Measurements from ENCODE around the gene ABTB2. TPM values are rescaled to one million over a fixed set of nuclear protein-coding genes. Genes with fewer than 3 reads are reported as not detected.

Gene ABTB2
- total and polyA plus RNA-seq, 7 donors = 1.3 to 12.9 (median 2.5) TPM

- WGBS, 2 donors = 75 to 78% methylated on average over 6 of the region's 6 CpGs
- no peak overlapping the region for H3K4me3 ChIP-seq
- no peaks in the 10 kb centered on the region for H3K36me3 ChIP-seq
- no peaks in the 10 kb centered on the region for H3K9me3 ChIP-seq
- TF ChIP-seq POLR2A (IDR thresholded peaks at IDR 0.05) = no peak
- TF ChIP-seq EP300 (IDR thresholded peaks at IDR 0.05) = no peak
- no peak for TF ChIP-seq CTCF (IDR thresholded peaks at IDR 0.05)
- TF ChIP-seq POLR2AphosphoS5 (IDR thresholded peaks at IDR 0.05) = no peak
- H3K27me3 ChIP-seq = no peaks in the 10 kb centered on the region
- intact Hi-C loops (cut with DNase I) = no loop called here
- no peak overlapping the region for H3K27ac ChIP-seq
- peaks cover 0 to 26% (median 13%) of the 10 kb centered on the region in 4 donors for H3K4me1 ChIP-seq
- DNase-seq = no peak
Observed at GRCh38 chr11:34180040-34180813, 177.6 kb downstream of the ABTB2 start.

- DNase-seq = no peak
- TF ChIP-seq EP300 (IDR thresholded peaks at IDR 0.05) = no peak
- no peak for TF ChIP-seq POLR2A (IDR thresholded peaks at IDR 0.05)
- 89 to 91% methylated on average over 9 of the region's 9 CpGs for WGBS, 2 donors
Observed at GRCh38 chr11:34179026-34179675, 178.7 kb downstream of the ABTB2 start.

GRCh38 chr11:34178209-34178821 lies 179.5 kb downstream of the ABTB2 start:
- intact Hi-C loops (cut with DNase I) = loop anchor here (5.0 to 10.0 kb wide), 3 partner anchors 44 to 256 kb away; partner anchors contain the start of gene CAT
- H3K36me3 ChIP-seq = no peaks in the 10 kb centered on the region
- DNase-seq = no peak
- TF ChIP-seq POLR2A (IDR thresholded peaks at IDR 0.05) = no peak
- no peak for TF ChIP-seq EP300 (IDR thresholded peaks at IDR 0.05)
- TF ChIP-seq POLR2AphosphoS5 (IDR thresholded peaks at IDR 0.05) = no peak
- TF ChIP-seq CTCF (IDR thresholded peaks at IDR 0.05) = no peak
- H3K27me3 ChIP-seq = no peaks in the 10 kb centered on the region
- 95 to 96% methylated on average over 10 of the region's 10 CpGs for WGBS, 2 donors
- H3K4me1 ChIP-seq = peaks cover 0 to 26% (median 13%) of the 10 kb centered on the region in 4 donors
- H3K9me3 ChIP-seq = no peaks in the 10 kb centered on the region
- H3K27ac ChIP-seq = no peak overlapping the region
- no peak overlapping the region for H3K4me3 ChIP-seq

More at GRCh38 chr11:34179026-34179675, 178.7 kb downstream of the ABTB2 start:
- Histone ChIP-seq H3K36me3 (no peaks in the 10 kb centered on the region), H3K4me3 (no peak overlapping the region), H3K4me1 (peaks cover 0 to 29% (median 17%) of the 10 kb centered on the region in 4 donors), H3K27me3 (no peaks in the 10 kb centered on the region), H3K27ac (no peak overlapping the region), H3K9me3 (no peaks in the 10 kb centered on the region)
- intact Hi-C loops (cut with DNase I) = loop anchor here (5.0 to 10.0 kb wide), 3 partner anchors 43 to 256 kb away; partner anchors contain the start of gene CAT

GRCh38 chr11:34176751-34177209 lies 181.0 kb downstream of the ABTB2 start:
- TF ChIP-seq POLR2AphosphoS5 (IDR thresholded peaks at IDR 0.05) (no peak), CTCF (IDR thresholded peaks at IDR 0.05) (no peak), POLR2A (IDR thresholded peaks at IDR 0.05) (no peak), EP300 (IDR thresholded peaks at IDR 0.05) (no peak)
- no peaks in the 10 kb centered on the region for H3K9me3 ChIP-seq
- no peak for DNase-seq
- H3K4me1 ChIP-seq = peaks cover 0 to 21% (median 12%) of the 10 kb centered on the region in 4 donors
- no peaks in the 10 kb centered on the region for H3K27me3 ChIP-seq
- H3K36me3 ChIP-seq = no peaks in the 10 kb centered on the region
- no peak overlapping the region for H3K27ac ChIP-seq
- H3K4me3 ChIP-seq = no peak overlapping the region
- WGBS, 2 donors = 10 to 53% methylated on average over 2 of the region's 2 CpGs
- intact Hi-C loops (cut with DNase I) = loop anchor here (5.0 to 10.0 kb wide), 3 partner anchors 46 to 258 kb away; partner anchors contain the start of gene CAT
